ENCODE results near the gene EIPR1.

DNA sequence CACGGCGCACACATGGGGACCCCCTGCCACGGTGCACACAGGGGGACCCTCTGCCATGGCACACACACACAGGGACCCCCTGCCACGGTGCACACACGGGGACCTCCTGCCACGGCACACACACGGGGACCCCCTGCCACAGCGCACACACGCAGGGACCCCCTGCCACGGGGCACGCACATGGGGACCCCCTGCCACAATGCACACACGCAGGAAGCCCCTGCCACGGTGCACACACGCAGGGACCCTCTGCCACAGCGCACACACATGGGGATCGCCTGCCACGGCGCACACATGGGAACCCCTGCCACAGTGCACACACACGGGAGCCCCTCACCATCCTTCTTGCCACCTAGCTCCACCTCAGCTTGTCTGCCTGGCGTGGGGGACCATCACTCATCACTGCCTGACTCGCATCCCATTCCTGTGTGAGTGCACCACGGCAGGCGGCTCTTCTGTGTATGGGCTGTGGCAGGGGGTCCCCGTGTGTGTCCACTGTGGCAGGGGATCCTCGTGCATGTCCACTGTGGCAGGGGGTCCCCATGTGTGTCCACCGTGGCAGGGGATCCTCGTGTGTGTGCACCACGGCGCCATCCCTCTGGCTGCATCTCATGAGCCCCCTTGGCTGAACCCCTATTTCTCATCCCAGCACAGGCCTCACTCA lies 206.7 kb downstream of the EIPR1 start:
- no peak for TF ChIP-seq POLR2A (IDR thresholded peaks at IDR 0.05; ENCODE audit: low read depth, low read length)
- TF ChIP-seq, protein P1, sequence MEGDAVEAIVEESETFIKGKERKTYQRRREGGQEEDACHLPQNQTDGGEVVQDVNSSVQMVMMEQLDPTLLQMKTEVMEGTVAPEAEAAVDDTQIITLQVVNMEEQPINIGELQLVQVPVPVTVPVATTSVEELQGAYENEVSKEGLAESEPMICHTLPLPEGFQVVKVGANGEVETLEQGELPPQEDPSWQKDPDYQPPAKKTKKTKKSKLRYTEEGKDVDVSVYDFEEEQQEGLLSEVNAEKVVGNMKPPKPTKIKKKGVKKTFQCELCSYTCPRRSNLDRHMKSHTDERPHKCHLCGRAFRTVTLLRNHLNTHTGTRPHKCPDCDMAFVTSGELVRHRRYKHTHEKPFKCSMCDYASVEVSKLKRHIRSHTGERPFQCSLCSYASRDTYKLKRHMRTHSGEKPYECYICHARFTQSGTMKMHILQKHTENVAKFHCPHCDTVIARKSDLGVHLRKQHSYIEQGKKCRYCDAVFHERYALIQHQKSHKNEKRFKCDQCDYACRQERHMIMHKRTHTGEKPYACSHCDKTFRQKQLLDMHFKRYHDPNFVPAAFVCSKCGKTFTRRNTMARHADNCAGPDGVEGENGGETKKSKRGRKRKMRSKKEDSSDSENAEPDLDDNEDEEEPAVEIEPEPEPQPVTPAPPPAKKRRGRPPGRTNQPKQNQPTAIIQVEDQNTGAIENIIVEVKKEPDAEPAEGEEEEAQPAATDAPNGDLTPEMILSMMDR (IDR thresholded peaks at IDR 0.05; ENCODE audit: extremely low read depth in 1 of 2, insufficient read depth in 1 of 2, low read depth in 1 of 2, low read length in 2 of 2): no peak
- TF ChIP-seq FOS (IDR thresholded peaks at IDR 0.05; ENCODE audit: borderline replicate concordance, insufficient read depth, low read length): no peak
- no peak for TF ChIP-seq MYC (IDR thresholded peaks at IDR 0.05; ENCODE audit: low read depth, low read length)
- no peak for TF ChIP-seq POLR2AphosphoS5 (IDR thresholded peaks at IDR 0.05; ENCODE audit: insufficient read depth, low read depth, low read length)
